NCI-H1694 (cell line): ENCODE data around the gene PTOV1.
"Not testable (repeated sequence)": the region's sequence is repeated elsewhere in the genome, so short reads cannot be mapped to it uniquely, and the experiment has no call there.

ENCODE experiments used
- DNase-seq: peaks from one replicate; lab custom pipeline; 2025; lab: John Stamatoyannopoulos, UW

Gene PTOV1

DNA sequence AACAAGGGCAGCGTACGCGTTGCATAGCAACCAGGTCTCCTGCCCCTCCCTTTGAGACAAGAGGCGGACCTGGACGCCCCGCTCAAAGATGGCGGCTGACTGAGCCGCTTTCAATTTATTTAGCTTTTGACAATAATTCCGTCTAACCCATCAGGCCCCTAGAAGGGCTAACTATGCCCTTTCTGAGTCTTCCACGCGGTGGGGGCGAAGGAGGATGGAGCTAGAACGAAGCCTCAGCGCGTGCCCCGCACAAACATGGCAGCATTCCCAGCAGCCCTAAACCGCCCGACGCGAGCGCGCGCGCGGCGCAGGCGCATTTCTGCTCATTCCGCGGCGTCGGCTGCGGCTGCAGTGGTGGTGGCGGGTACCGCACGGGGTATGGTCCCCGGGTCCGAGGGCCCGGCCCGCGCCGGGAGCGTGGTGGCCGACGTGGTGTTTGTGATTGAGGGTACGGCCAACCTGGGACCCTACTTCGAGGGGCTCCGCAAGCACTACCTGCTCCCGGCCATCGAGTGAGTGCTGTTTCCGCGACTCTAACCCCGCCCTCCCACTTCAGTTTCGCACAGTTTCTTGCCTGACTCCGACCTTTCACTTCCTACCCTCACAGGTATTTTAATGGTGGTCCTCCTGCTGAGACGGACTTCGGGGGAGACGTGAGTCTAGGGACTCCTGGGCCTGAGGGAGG is 32.9 kb upstream of the PTOV1 start, which contains the start of gene MED25:
Gene MED25 (plus strand): TSS at position 326 of the 685 bp plus-strand sequence. CDS start 53 bp downstream, at position 379.
- peak; percentile 65 for DNase-seq

GRCh38 chr19:49818649-49819370 is 32.1 kb upstream of the PTOV1 start:
- DNase-seq, result no peak

GRCh38 chr19:49819452-49820115 is 31.4 kb upstream of the PTOV1 start:
- not testable (repeated sequence) for DNase-seq

DNA sequence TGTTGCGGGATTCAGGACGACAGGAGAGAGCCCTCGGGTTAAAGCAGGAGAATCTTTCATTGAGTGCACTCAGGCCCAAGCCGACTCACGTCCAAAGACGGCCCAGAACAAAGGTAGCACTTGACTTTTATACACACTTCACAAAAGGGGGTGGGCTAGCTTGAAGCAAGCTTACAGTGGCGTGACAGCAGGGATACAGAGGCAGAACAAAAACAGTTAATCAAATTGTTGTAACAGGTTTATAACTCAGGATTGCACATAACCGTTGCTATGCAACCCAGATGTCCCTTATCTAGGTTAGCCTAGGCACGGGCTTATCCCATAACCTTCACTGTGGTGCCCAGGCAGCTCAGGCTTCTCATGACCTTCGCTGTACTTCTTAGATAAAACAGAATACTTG is 30.8 kb upstream of the PTOV1 start:
- no peak for DNase-seq

GRCh38 chr19:49823472-49823871 is 27.5 kb upstream of the PTOV1 start:
- DNase-seq, result no peak

DNA sequence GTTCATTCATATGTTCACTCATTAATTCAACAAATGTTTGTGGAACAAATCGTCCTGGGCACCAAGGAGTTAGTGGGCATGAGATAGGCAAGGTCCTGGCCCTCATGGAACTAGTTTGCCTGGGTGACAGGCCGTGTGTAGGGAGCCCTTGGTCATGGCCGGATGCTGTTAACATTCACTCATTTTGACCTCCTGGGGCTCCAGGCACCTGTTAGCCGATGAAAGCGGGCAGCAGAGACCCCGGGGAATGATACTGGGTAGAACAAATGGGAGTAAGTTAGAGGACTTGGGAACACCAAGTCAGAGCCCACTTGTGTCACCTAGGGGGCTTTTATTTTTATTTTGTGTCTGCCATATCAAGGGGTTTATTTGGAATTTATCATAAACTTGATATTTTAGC is 26.3 kb upstream of the PTOV1 start:
- no peak for DNase-seq

GRCh38 chr19:49827034-49827433 is 23.9 kb upstream of the PTOV1 start:
- no peak for DNase-seq

GRCh38 chr19:49829200-49829599 is 21.8 kb upstream of the PTOV1 start:
- DNase-seq, result no peak

GRCh38 chr19:49829721-49830120 is 21.2 kb upstream of the PTOV1 start:
- DNase-seq, result no peak

DNA sequence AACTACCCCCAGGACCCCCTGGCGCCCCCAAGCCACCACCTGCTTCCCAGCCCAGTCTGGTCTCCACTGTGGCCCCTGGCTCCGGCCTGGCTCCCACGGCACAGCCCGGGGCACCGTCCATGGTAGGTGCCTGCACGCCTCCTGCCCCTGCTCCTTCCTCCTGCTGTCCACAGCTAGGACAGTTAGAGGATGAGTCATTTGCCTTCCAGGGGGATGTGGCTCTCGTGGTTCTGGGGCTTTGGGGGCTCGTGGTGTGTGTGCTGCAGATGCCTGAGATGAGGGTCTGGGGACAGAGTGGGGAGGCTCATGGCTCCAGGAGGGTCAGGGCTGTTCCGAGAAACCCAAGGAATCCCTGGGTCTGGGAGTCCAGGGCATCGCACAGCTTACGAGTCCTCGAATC is 20.2 kb upstream of the PTOV1 start:
- DNase-seq, result no peak

- no peak for DNase-seq
These were observed 19.4 kb upstream of the PTOV1 start for GRCh38 chr19:49831592-49831991.

DNA sequence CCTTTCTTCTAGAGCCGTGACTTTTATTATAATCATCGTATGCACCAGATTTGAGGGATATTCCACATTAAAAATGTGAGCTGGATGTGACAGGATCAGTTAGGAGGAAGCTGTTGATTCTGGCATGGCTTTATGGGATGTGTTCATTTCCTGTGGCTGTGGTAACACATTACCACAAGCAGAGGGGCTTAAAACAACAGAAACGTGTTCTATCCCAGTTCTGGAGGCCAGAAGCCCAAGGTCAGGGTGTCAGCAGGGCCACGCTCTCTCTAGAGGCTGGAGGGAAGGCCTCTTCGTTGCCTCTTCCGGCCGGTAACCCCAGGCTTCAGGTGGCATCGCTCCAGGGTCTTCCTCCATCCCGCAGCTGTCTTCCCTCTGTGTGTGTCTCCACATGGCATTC is 18.4 kb upstream of the PTOV1 start:
- DNase-seq, result no peak

GRCh38 chr19:49833599-49833998 is 17.4 kb upstream of the PTOV1 start:
- no peak for DNase-seq

- DNase-seq, result no peak
These were observed 15.4 kb upstream of the PTOV1 start for GRCh38 chr19:49835562-49835961.

- DNase-seq, result no peak
These were observed 14.6 kb upstream of the PTOV1 start for GRCh38 chr19:49836176-49837008.

DNA sequence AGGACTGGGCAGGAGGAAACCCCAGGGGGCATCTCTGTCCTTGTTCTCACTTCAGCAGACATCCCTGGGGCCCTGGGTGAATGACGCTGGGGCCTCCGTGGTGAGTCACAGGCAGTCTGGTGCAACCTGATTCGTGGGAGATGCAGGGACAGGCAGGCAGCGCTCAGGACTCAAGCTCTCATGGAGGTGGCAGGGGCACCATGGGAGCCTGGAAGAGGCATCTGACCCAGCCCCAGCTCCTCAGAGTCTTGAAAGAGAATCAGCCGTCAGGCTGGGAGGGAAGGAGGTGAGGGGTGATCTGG is 14.0 kb upstream of the PTOV1 start:
- DNase-seq, result no peak

GRCh38 chr19:49837425-49837824 is 13.5 kb upstream of the PTOV1 start:
- DNase-seq, result no peak

DNA sequence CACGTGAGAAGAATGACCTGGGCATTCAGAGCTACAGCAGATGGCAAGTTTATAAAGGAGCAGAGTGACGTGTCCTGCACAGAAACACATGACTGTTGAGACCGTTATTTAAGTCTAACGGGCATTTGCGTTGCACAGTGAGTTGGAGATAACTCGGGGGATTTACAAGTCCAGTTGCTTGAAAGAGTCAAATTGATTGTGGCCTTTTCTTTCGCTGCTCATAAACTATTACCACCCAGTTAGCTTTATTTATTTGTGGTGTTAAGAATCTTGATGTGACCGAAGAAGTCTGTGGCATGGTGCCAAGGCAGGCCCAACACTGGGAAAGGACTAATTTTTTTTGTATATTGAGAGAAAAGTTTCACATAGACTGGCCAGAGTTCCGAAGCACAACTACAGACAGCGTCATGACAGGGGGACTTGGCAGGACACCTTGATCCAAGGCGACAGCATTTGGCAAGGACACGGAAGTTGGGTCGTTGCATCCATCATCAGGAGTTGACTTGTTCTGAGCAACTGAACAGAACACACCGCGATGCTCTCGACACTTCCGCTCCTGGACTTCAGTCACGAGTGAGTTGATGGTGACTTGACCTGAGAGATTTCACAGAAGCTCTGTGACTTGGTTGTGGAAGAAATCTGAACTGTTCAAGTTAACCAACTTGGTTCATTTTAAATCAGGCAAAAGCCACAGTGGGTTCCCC is 11.9 kb upstream of the PTOV1 start:
- no peak for DNase-seq

GRCh38 chr19:49839713-49840112 is 11.2 kb upstream of the PTOV1 start:
- no peak for DNase-seq

GRCh38 chr19:49840321-49840720 is 10.6 kb upstream of the PTOV1 start:
- no peak for DNase-seq

GRCh38 chr19:49840736-49841249 is 10.2 kb upstream of the PTOV1 start:
- no peak for DNase-seq

GRCh38 chr19:49843265-49843664 is 7.7 kb upstream of the PTOV1 start:
- no peak for DNase-seq
